Stimulated activated CD8-positive, alpha-beta memory T cell treated with anti-CD3 and anti-CD28 coated beads, Interleukin-4, amount 100 ng/mL, for 1 hour (primary cell): ENCODE data around the gene MTF1.

Experiments used
- DNase-seq, 2 donors: peaks; one replicate each; pipeline ENCODE4 v3.0.0-alpha.2; 2020; ENCODE audit warnings: low read depth in 2 of 2, low spot score in 1 of 2

MTF1 gene

DNA sequence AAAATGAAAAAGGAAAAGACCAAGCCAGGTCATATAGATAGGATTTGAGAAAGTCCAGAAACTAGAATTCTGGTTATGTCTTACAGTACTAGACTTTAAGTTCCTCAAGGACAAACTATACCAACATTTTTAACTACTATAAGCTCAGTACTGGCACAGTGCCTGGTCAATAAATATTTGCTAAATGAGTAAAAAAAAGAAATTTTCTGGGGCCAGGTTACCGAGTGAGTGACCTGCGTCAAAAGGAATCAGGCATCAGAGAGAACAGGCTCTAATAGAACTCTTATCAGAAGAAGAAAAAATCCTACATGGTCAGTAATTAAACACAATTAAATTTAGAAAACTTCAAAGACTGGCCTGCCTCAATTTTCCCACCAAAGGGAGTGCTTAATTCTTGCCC is 27.6 kb downstream of the MTF1 start:
- no peak for DNase-seq

DNA sequence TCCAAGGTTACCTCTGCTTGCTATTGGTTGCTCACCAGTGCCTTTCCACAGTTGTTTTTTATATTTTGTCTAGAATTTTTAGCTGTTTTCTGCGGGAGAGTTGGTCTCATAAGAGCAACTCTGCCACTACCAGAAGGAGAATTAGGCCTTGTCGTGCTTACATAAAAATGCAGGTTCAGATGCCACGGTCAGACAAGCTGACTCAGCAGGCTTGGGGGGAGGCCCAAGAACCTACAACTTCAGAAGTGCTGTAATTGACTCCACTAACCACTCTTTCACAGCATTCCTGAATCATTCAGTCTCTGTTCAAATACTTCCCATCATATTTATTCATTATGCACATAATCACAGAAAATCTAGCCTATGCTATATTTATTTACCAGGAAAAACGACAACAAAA is 28.3 kb downstream of the MTF1 start:
- no peak for DNase-seq

DNA sequence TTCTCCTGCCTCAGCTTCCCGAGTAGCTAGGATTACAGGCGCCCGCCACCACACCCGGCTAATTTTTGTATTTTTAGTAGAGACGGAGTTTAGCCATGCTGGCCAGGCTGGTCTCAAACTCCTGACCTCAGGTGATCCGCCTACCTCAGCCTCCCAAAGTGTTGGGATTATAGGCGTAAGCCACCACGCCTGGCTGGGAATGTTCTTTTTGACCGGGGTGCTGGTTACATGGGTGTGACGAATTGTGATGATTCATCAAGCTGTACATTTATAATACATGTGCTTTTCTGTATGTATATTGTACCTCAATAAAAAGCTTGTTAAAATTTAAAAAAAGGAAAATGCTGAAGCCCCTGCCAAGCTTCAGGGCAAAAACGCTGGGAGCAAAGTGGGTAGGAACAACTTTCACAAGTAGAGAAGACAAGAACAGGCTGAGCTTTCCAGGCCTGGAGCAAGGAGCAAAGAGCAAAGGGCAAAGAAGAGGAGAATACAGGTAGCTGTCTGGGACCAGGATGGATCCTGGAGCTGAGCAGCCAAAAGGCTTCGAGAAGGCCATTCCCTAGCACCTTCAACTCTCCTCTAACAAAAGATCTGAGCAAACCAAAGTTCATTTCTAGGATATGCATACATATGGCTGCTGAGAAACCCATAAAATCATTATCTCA is 30.9 kb downstream of the MTF1 start:
- DNase-seq, result no peak

- no peak for DNase-seq
Observed at GRCh38 chr1:37825506-37825905, 33.9 kb downstream of the MTF1 start.

GRCh38 chr1:37824001-37824400 is 35.4 kb downstream of the MTF1 start:
- DNase-seq, result no peak

- no peak for DNase-seq
Observed at GRCh38 chr1:37822906-37823815, 36.2 kb downstream of the MTF1 start.

- DNase-seq, result no peak
Observed at GRCh38 chr1:37821481-37821880, 37.9 kb downstream of the MTF1 start.

DNA sequence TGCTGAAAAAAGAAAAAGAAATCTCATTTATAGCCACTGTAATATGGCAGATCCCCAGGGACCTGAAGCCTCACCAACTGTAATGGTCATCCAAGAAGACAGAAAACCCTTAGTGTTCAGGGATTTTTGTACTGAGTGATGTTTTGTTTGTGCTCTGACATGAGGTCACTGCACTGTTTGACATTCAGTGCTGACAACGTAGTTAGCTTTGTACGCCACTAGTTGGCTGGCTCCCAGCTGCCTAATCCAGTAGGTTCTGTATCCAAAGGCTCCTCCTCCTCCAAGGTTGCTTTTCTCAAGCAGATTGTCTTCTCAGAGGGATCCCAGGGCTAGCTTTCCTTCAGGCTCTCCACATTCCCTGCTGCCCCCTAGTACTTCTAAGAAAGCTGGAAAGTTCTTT is 41.9 kb downstream of the MTF1 start:
- no peak for DNase-seq

DNA sequence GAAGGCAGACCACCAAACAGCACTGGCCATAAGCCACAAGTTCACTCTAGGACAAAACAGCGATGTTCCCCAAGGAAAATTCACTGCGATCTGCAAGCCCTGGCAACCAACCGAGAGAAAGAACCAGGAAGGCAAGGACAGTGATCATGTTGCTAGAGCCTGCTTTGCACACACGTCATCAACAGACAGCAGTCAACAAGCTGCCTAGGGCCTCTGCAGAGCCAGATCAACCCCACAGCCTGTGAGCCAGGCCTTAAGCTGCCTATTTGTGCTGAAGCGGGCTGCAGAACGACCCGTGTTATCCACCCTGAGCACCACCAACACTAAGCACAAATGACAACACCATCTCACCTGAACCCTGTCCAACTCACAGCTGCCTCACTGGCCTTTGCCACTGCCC is 45.1 kb downstream of the MTF1 start:
- no peak for DNase-seq

GRCh38 chr1:37813529-37814145 is 45.8 kb downstream of the MTF1 start:
- DNase-seq, result no peak

- DNase-seq, result no peak
Observed at GRCh38 chr1:37811027-37811655, 48.3 kb downstream of the MTF1 start.

- DNase-seq, result no peak
Observed at GRCh38 chr1:37809942-37810341, 49.5 kb downstream of the MTF1 start.

DNA sequence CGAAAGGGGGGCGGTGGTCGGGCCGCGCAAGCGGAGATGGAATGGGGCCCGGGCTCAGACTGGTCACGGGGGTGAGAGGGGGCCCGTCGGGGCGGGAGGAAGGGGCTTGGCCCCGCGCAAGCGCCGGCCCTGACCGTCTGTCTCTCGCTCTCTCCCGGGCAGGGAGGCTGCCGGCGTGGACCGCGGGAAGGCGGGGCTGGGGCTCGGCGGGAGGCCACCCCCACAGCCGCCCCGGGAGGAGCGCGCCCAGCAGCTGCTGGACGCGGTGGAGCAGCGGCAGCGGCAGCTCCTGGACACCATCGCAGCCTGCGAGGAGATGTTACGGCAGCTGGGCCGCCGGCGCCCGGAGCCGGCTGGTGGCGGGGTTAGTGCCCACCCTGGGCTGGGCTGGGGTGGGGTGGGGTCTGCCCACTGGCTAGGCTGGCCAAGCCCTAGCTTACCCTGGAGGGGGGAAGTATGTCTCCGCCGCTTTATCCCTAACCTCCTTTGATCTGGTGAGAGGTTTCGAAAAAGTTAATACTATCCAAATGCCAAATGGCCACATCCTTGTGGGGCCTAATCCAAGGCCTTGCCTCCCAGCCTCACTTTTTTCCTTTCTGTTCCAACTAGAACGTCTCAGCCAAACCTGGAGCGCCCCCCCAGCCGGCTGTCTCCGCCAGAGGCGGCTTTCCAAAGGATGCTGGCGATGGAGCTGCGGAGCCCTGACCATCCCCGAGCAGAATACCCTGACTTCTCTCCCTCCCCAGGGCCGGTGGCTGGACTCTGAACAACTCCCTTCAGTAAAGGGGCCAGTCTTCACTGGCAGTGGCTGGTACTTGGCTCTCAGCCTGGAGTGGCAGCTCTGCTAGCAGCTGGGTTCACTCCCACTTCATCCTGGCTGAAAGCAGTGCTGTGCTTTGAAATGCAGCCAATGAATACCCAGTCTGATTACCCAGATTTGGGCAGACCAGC is 50.7 kb downstream of the MTF1 start:
- DNase-seq, result no peak

- peak; percentile 85 for DNase-seq
Observed at GRCh38 chr1:37807555-37808368, 51.6 kb downstream of the MTF1 start, which contains the start of the genes C1orf122 and YRDC. C1orf122 (plus strand) TSS chr1:37807790; CDS start chr1:37808405, 615 bp downstream. YRDC (minus strand) TSS chr1:37808208; CDS start chr1:37808180, 28 bp downstream.

DNA sequence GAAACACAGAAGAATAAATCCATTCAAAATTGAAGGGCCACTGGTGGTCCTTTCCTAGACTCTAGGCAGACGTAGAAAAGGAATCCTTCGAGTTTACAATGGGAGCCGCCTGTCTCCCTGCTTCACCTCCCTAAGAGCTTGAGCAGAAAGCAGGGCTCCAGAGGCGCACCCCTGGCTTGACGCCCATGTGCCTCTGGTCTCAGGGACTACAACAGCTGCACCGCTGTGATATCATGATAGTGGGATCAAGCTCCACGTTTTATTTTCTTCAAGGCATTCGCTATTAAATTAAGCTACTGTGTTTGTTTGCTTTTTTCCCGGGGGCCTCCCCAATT is 52.2 kb downstream of the MTF1 start:
- no peak for DNase-seq

DNA sequence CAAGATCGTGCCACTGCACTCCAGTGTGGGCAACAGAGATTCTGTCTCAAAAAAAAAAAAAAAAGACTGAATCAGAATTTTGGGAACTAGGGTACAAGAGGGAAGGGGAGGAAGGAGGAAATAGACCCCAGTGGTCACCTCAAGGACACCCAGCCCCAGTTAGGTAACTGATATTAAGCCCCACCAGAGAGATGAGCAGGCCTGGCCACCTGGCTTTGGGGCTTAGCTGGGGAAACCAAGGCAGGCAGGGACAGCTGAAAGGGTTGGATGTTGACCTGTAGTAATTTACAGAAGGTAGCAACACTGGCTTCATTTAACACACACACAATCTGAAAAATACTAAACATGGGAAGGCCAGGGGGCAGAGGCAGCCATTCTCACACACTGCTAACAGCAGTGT is 57.0 kb downstream of the MTF1 start:
- no peak for DNase-seq

GRCh38 chr1:37797750-37798345 is 61.5 kb downstream of the MTF1 start:
- DNase-seq, result no peak

- no peak for DNase-seq
Observed at GRCh38 chr1:37795340-37796125, 63.9 kb downstream of the MTF1 start.
